ENCODE results near the gene SMIM21. TPM values are rescaled to one million over a fixed set of nuclear protein-coding genes. Genes with fewer than 3 reads are reported as not detected.
A peak's percentile ranks its signal among the peaks of the same experiment; 100 is the strongest.

SMIM21 gene
- polyA plus RNA-seq, 3 donors, result not detected

GRCh38 chr18:75462178-75462832 is 34.8 kb upstream of the SMIM21 start:
- no peaks in the 10 kb centered on the region for H3K4me1 ChIP-seq (ENCODE audit: control insufficient read depth in 1 of 2, insufficient read depth in 2 of 2, low read length in 2 of 2)
- H2AFZ ChIP-seq (ENCODE audit: insufficient read depth, low read depth, low read length, poor library complexity, severe bottlenecking), result no peak overlapping the region
- no peak for TF ChIP-seq CTCF (IDR thresholded peaks at IDR 0.05)
- H3K9ac ChIP-seq (ENCODE audit: insufficient read depth, low read length, poor library complexity, severe bottlenecking), result no peak overlapping the region
- H4K20me1 ChIP-seq (ENCODE audit: insufficient read depth, low read length), result no peaks in the 10 kb centered on the region
- no peak overlapping the region for H3K27ac Mint-ChIP-seq
- no peak overlapping the region for H3K4me2 ChIP-seq (replicated peaks; ENCODE audit: extremely low read depth, low read length, poor library complexity, severe bottlenecking)
- peaks cover 0 to 9% of the 10 kb centered on the region in 2 donors for H3K9me3 ChIP-seq (replicated peaks in 1 of 2; ENCODE audit: control insufficient read depth in 1 of 2, insufficient read depth in 1 of 2, low read length in 2 of 2)
- no peak overlapping the region for H3K27ac ChIP-seq (ENCODE audit: low read depth in 1 of 2, low read length in 2 of 2)
- no peaks in the 10 kb centered on the region for H3K36me3 ChIP-seq (replicated peaks in 1 of 2; ENCODE audit: control insufficient read depth in 1 of 2, insufficient read depth in 2 of 2, low read length in 2 of 2)
- H3K79me2 ChIP-seq (ENCODE audit: insufficient read depth, low read length), result no peaks in the 10 kb centered on the region
- peaks cover 0 to 9% of the 10 kb centered on the region in 2 donors for H3K27me3 ChIP-seq (ENCODE audit: control insufficient read depth in 2 of 2, insufficient read depth in 2 of 2, low read length in 2 of 2)
- peaks cover 6 to 10% (median 9%) of the 10 kb centered on the region in 3 donors for H3K27me3 Mint-ChIP-seq (ENCODE audit: low read depth in 3 of 3)
- no peaks in the 10 kb centered on the region for H3K4me1 Mint-ChIP-seq
- no peak for DNase-seq
- intact Hi-C loops (cut with micrococcal nuclease), result no loop called here
- H3K9me3 Mint-ChIP-seq, result peaks cover 8 to 21% (median 10%) of the 10 kb centered on the region in 7 donors
- H3K36me3 Mint-ChIP-seq, result no peaks in the 10 kb centered on the region
- WGBS (ENCODE audit: insufficient coverage), result 50% methylated on average over 6 of the region's 10 CpGs
- no peak overlapping the region for H3K4me3 ChIP-seq (replicated peaks in 1 of 3; ENCODE audit: low read depth in 2 of 3, low read length in 3 of 3)
- H3K4me3 Mint-ChIP-seq, result no peak overlapping the region

GRCh38 chr18:75456199-75456631 is 28.7 kb upstream of the SMIM21 start:
- peaks cover 10% of the 10 kb centered on the region for H3K4me1 Mint-ChIP-seq
- intact Hi-C loops (cut with micrococcal nuclease), result no loop called here
- H3K9me3 ChIP-seq (replicated peaks in 1 of 2; ENCODE audit: control insufficient read depth in 1 of 2, insufficient read depth in 1 of 2, low read length in 2 of 2), result peaks cover 12 to 21% of the 10 kb centered on the region in 2 donors
- no peaks in the 10 kb centered on the region for H3K79me2 ChIP-seq (ENCODE audit: insufficient read depth, low read length)
- no peaks in the 10 kb centered on the region for H4K20me1 ChIP-seq (ENCODE audit: insufficient read depth, low read length)
- peaks cover 8 to 27% (median 21%) of the 10 kb centered on the region in 7 donors for H3K9me3 Mint-ChIP-seq
- H3K27me3 Mint-ChIP-seq (ENCODE audit: low read depth in 3 of 3), result peaks cover 39 to 54% (median 46%) of the 10 kb centered on the region in 3 donors
- H3K27ac Mint-ChIP-seq, result no peak overlapping the region
- H3K27ac ChIP-seq (ENCODE audit: low read depth in 1 of 2, low read length in 2 of 2), result no peak overlapping the region
- H3K4me2 ChIP-seq (replicated peaks; ENCODE audit: extremely low read depth, low read length, poor library complexity, severe bottlenecking), result peak overlapping the region; percentile 62
- peak overlapping the region; percentile 41 for H2AFZ ChIP-seq (ENCODE audit: insufficient read depth, low read depth, low read length, poor library complexity, severe bottlenecking)
- no peaks in the 10 kb centered on the region for H3K4me1 ChIP-seq (ENCODE audit: control insufficient read depth in 1 of 2, insufficient read depth in 2 of 2, low read length in 2 of 2)
- DNase-seq, result no peak
- H3K27me3 ChIP-seq (ENCODE audit: control insufficient read depth in 2 of 2, insufficient read depth in 2 of 2, low read length in 2 of 2), result peaks cover 26 to 55% of the 10 kb centered on the region in 2 donors
- H3K9ac ChIP-seq (ENCODE audit: insufficient read depth, low read length, poor library complexity, severe bottlenecking), result no peak overlapping the region
- H3K36me3 ChIP-seq (replicated peaks in 1 of 2; ENCODE audit: control insufficient read depth in 1 of 2, insufficient read depth in 2 of 2, low read length in 2 of 2), result no peaks in the 10 kb centered on the region
- H3K4me3 ChIP-seq (replicated peaks in 1 of 3; ENCODE audit: low read depth in 2 of 3, low read length in 3 of 3), result peak overlapping the region in 1 of 3 experiments; percentile 59
- peaks cover 0 to 3% of the 10 kb centered on the region in 2 donors for H3K36me3 Mint-ChIP-seq
- H3K4me3 Mint-ChIP-seq, result peak overlapping the region; percentile 28 to 85
- 4% methylated on average over 17 of the region's 19 CpGs for WGBS (ENCODE audit: insufficient coverage)
- TF ChIP-seq CTCF (IDR thresholded peaks at IDR 0.05), result no peak
